T-cell (primary cell): ENCODE data around the gene HSPB8. TPM values are rescaled to one million over a fixed set of nuclear protein-coding genes. Genes with fewer than 3 reads are reported as not detected.

ENCODE experiments used
- ATAC-seq, 4 experiments: fragments of 200-7000 bp in 3 of 4; fragments of 150-1000 bp in 1 of 4; cut with Tn5 transposase; replicated peaks in 1 of 4; 1 replicate in 3 of 4; 2 replicates in 1 of 4; pipeline ENCODE4 v1.10.0; 2021; ENCODE audit warnings: moderate library complexity in 3 of 4, mild to moderate bottlenecking in 2 of 4, moderate number of reproducible peaks in 1 of 4
- CTCF ChIA-PET, 2 donors: fragments of 300-600 bp; sonication (Branson Sonifier 250); formaldehyde crosslinking; loops; one replicate each; lab custom pipeline; 2022; ENCODE audit warnings: antibody characterized with exemption in 2 of 2; lab: Charles Lee
- POLR2A ChIA-PET, 2 donors: fragments of 300-600 bp; sonication (Branson Sonifier 250); formaldehyde crosslinking; loops; one replicate each; lab custom pipeline; 2022; ENCODE audit warnings: antibody characterized with exemption in 2 of 2; lab: Charles Lee
- DNase-seq, 35 experiments: peaks; one replicate each; pipeline versions ENCODE4 v3.0.0 to v3.0.0-alpha.2; 2013 to 2023
- H3K27ac ChIP-seq: one replicate; pipeline ENCODE4 v1.5.1; 2013; ENCODE audit warnings: low read length
- H3K27me3 ChIP-seq, 2 experiments: replicated peaks in 1 of 2; 1 replicate in 1 of 2; 2 replicates in 1 of 2; pipeline versions ENCODE4 v1.6.1 to v1.7.0; 2013; ENCODE audit warnings: low read length in 1 of 2, mixed read lengths in 1 of 2; ENCODE audit not compliant: control insufficient read depth in 2 of 2, insufficient read depth in 2 of 2; ENCODE audit errors: extremely low read depth in 1 of 2
- H3K36me3 ChIP-seq, 2 donors: 1 replicate in 1 of 2; 2 replicates in 1 of 2; pipeline versions ENCODE4 v1.6.1 to v1.7.0; 2013; ENCODE audit warnings: low read length in 1 of 2; ENCODE audit not compliant: control insufficient read depth in 2 of 2, insufficient read depth in 1 of 2; ENCODE audit errors: extremely low read depth in 1 of 2
- H3K4me1 ChIP-seq, 2 experiments: 1 replicate in 1 of 2; 2 replicates in 1 of 2; pipeline versions ENCODE4 v1.6.1 to v1.7.0; 2013; ENCODE audit warnings: low read length in 2 of 2, mixed read lengths in 1 of 2; ENCODE audit not compliant: insufficient read depth in 2 of 2, control insufficient read depth in 1 of 2; ENCODE audit errors: extremely low read depth in 1 of 2
- H3K4me3 ChIP-seq, 2 donors: 1 replicate in 1 of 2; 2 replicates in 1 of 2; pipeline versions ENCODE4 v1.5.1 to v1.7.0; 2013; ENCODE audit warnings: mild to moderate bottlenecking in 2 of 2, low read length in 1 of 2, moderate library complexity in 1 of 2; ENCODE audit not compliant: control insufficient read depth in 1 of 2; ENCODE audit errors: extremely low read depth in 1 of 2
- H3K9me3 ChIP-seq: 2 replicates; pipeline ENCODE4 v1.7.0; 2013
- H3K27ac Mint-ChIP-seq, 2 donors: one replicate each; pipeline ENCODE4 v1.8.0; 2020 to 2021; ENCODE audit warnings: mild to moderate bottlenecking in 2 of 2, mixed read lengths in 2 of 2
- H3K27me3 Mint-ChIP-seq, 2 donors: one replicate each; pipeline ENCODE4 v1.8.0; 2021 to 2022; ENCODE audit warnings: mixed read lengths in 2 of 2
- H3K36me3 Mint-ChIP-seq: one replicate; pipeline ENCODE4 v1.8.0; 2021; ENCODE audit warnings: mixed read lengths
- H3K4me1 Mint-ChIP-seq, 3 donors: one replicate each; pipeline ENCODE4 v1.8.0; 2020 to 2022; ENCODE audit warnings: mixed read lengths in 3 of 3, mild to moderate bottlenecking in 1 of 3
- H3K4me3 Mint-ChIP-seq, 3 donors: one replicate each; pipeline ENCODE4 v1.8.0; 2020 to 2022; ENCODE audit warnings: mild to moderate bottlenecking in 3 of 3, mixed read lengths in 3 of 3, moderate library complexity in 3 of 3
- H3K9me3 Mint-ChIP-seq, 3 donors: one replicate each; pipeline ENCODE4 v1.8.0; 2020 to 2022; ENCODE audit warnings: mixed read lengths in 3 of 3
- WGBS: methylation state at CpG from one replicate; pipeline ENCODE4 v1.1.5; 2013; ENCODE audit warnings: missing lambda C conversion rate; ENCODE audit not compliant: insufficient coverage; 5-methylcytosine and 5-hydroxymethylcytosine counted together
- total RNA-seq, 35 experiments: library from RNA in 6 of 35; stranded (reverse) in 6 of 35; fragments of 120-200 nt in 1 of 35; gene quantifications; one replicate each; pipeline versions ENCODE4 v1.2.1 to v1.2.4 and lab custom pipeline; 2013 to 2026

The HSPB8 gene
- total RNA-seq, 5 donors from 2014 or later (not counting 1 experiment from before 2014, with no cell fraction given): 0.18 TPM; not detected in 4

- no peak overlapping the region for H3K4me3 Mint-ChIP-seq
Observed at GRCh38 chr12:119202544-119202943, 23.8 kb downstream of the HSPB8 start.

GRCh38 chr12:119204131-119204530, 25.4 kb downstream of the HSPB8 start:
- Mint-ChIP-seq H3K36me3 (no peaks in the 10 kb centered on the region), H3K27ac (no peak overlapping the region), H3K4me1 (no peaks in the 10 kb centered on the region), H3K27me3 (peaks cover 3 to 4% of the 10 kb centered on the region in 2 donors), H3K4me3 (no peak overlapping the region), H3K9me3 (no peaks in the 10 kb centered on the region)
- H3K27ac ChIP-seq: no peak overlapping the region
- no peak overlapping the region for H3K4me3 ChIP-seq
- H3K27me3 ChIP-seq: peaks cover 0 to 11% of the 10 kb centered on the region in 2 experiments
- no peaks in the 10 kb centered on the region for H3K4me1 ChIP-seq
- DNase-seq (no peak), ATAC-seq (no peak)
- POLR2A ChIA-PET: no interaction called here
- H3K9me3 ChIP-seq: no peaks in the 10 kb centered on the region
- 0% methylated on average over 1 of the region's 2 CpGs for WGBS
- no peaks in the 10 kb centered on the region for H3K36me3 ChIP-seq
- CTCF ChIA-PET: no interaction called here

More at GRCh38 chr12:119202544-119202943, 23.8 kb downstream of the HSPB8 start:
- ATAC-seq (no peak), DNase-seq (no peak)
- Mint-ChIP-seq H3K9me3 (no peaks in the 10 kb centered on the region), H3K4me1 (no peaks in the 10 kb centered on the region), H3K27me3 (peaks cover 3 to 4% of the 10 kb centered on the region in 2 donors), H3K36me3 (no peaks in the 10 kb centered on the region), H3K27ac (no peak overlapping the region)
- Histone ChIP-seq H3K27me3 (peaks cover 0 to 11% of the 10 kb centered on the region in 2 experiments), H3K27ac (no peak overlapping the region), H3K4me1 (no peaks in the 10 kb centered on the region), H3K9me3 (no peaks in the 10 kb centered on the region), H3K36me3 (no peaks in the 10 kb centered on the region), H3K4me3 (no peak overlapping the region)
- ChIA-PET POLR2A (no interaction called here), CTCF (no interaction called here)
- WGBS: 31% methylated on average over 2 of the region's 2 CpGs

GRCh38 chr12:119204671-119205285, 26.0 kb downstream of the HSPB8 start:
- Mint-ChIP-seq H3K4me3 (no peak overlapping the region), H3K4me1 (no peaks in the 10 kb centered on the region), H3K36me3 (no peaks in the 10 kb centered on the region), H3K27me3 (peaks cover 3 to 4% of the 10 kb centered on the region in 2 donors), H3K27ac (no peak overlapping the region), H3K9me3 (peaks cover 0 to 3% (median 0%) of the 10 kb centered on the region in 3 donors)
- H3K27me3 ChIP-seq: peaks cover 0 to 11% of the 10 kb centered on the region in 2 experiments
- ChIA-PET CTCF (no interaction called here), POLR2A (no interaction called here)
- ATAC-seq (no peak), DNase-seq (no peak)
- H3K9me3 ChIP-seq: no peaks in the 10 kb centered on the region
- WGBS: 46% methylated on average over 2 of the region's 7 CpGs
- H3K4me3 ChIP-seq: no peak overlapping the region
- H3K27ac ChIP-seq: no peak overlapping the region
- H3K4me1 ChIP-seq: no peaks in the 10 kb centered on the region
- no peaks in the 10 kb centered on the region for H3K36me3 ChIP-seq

GRCh38 chr12:119206348-119207062, 27.8 kb downstream of the HSPB8 start:
- Mint-ChIP-seq H3K4me3 (no peak overlapping the region), H3K36me3 (no peaks in the 10 kb centered on the region), H3K27ac (no peak overlapping the region), H3K9me3 (peaks cover 0 to 11% (median 0%) of the 10 kb centered on the region in 3 donors), H3K27me3 (peaks cover 3 to 4% of the 10 kb centered on the region in 2 donors), H3K4me1 (no peaks in the 10 kb centered on the region)
- Histone ChIP-seq H3K4me1 (no peaks in the 10 kb centered on the region), H3K4me3 (no peak overlapping the region), H3K27me3 (peaks cover 0 to 11% of the 10 kb centered on the region in 2 experiments), H3K36me3 (no peaks in the 10 kb centered on the region), H3K27ac (no peak overlapping the region), H3K9me3 (no peaks in the 10 kb centered on the region)
- ChIA-PET POLR2A (no interaction called here), CTCF (interaction anchor here in 1 of 2 donors (1.1 kb wide), 1 partner anchor 14 kb away, joined by 3 read pairs; no protein-coding TSS in a partner anchor)
- ATAC-seq (no peak), DNase-seq (no peak)
- WGBS: no CpG with 5 or more reads among the region's 8 CpGs

GRCh38 chr12:119207063-119207560, 28.4 kb downstream of the HSPB8 start:
- WGBS: 80% methylated on average over 1 of the region's 2 CpGs
- no peak for ATAC-seq
- no peaks in the 10 kb centered on the region for H3K9me3 ChIP-seq
- Mint-ChIP-seq H3K27me3 (peaks cover 3 to 4% of the 10 kb centered on the region in 2 donors), H3K36me3 (no peaks in the 10 kb centered on the region), H3K4me3 (no peak overlapping the region), H3K4me1 (no peaks in the 10 kb centered on the region), H3K9me3 (peaks cover 0 to 11% (median 0%) of the 10 kb centered on the region in 3 donors), H3K27ac (no peak overlapping the region)
- no peaks in the 10 kb centered on the region for H3K4me1 ChIP-seq
- H3K27ac ChIP-seq: no peak overlapping the region
- ChIA-PET POLR2A (no interaction called here), CTCF (no interaction called here)
- no peak for DNase-seq
- peaks cover 0 to 8% of the 10 kb centered on the region in 2 experiments for H3K27me3 ChIP-seq
- H3K36me3 ChIP-seq: no peaks in the 10 kb centered on the region
- no peak overlapping the region for H3K4me3 ChIP-seq

- Histone ChIP-seq H3K27me3 (no peaks in the 10 kb centered on the region), H3K27ac (no peak overlapping the region), H3K36me3 (no peaks in the 10 kb centered on the region), H3K4me3 (no peak overlapping the region), H3K9me3 (no peaks in the 10 kb centered on the region), H3K4me1 (no peaks in the 10 kb centered on the region)
- CTCF ChIA-PET: no interaction called here
- H3K27me3 Mint-ChIP-seq: peaks cover 0 to 3% of the 10 kb centered on the region in 2 donors
- POLR2A ChIA-PET: no interaction called here
- H3K9me3 Mint-ChIP-seq: peaks cover 0 to 11% (median 0%) of the 10 kb centered on the region in 3 donors
- H3K27ac Mint-ChIP-seq: no peak overlapping the region
- H3K36me3 Mint-ChIP-seq: no peaks in the 10 kb centered on the region
- DNase-seq (no peak), ATAC-seq (no peak)
- no peak overlapping the region for H3K4me3 Mint-ChIP-seq
- H3K4me1 Mint-ChIP-seq: no peaks in the 10 kb centered on the region
- WGBS: 49% methylated on average over 5 of the region's 6 CpGs
Observed at GRCh38 chr12:119208626-119209061, 29.9 kb downstream of the HSPB8 start.
